GM18511 (cell line): Measurements from ENCODE around the gene LCE6A.
A peak's percentile ranks its signal among the peaks of the same experiment; 100 is the strongest.

Experiments used
- ATAC-seq: cut with Tn5 transposase; IDR thresholded peaks from one replicate; pipeline ENCODE4 v1.9.1; 2021; ENCODE audit warnings: mild to moderate bottlenecking, moderate library complexity; ENCODE audit not compliant: unreplicated experiment

Gene LCE6A

GRCh38 chr1:152871731-152872126, 29.1 kb downstream of the LCE6A start:
- ATAC-seq: no peak

- ATAC-seq: no peak
Observed at GRCh38 chr1:152873495-152873894, 30.8 kb downstream of the LCE6A start.

GRCh38 chr1:152876827-152877226, 34.2 kb downstream of the LCE6A start:
- ATAC-seq: no peak

GRCh38 chr1:152878042-152878441, 35.4 kb downstream of the LCE6A start, which contains the start of gene SMCP:
TSS of gene SMCP (plus strand) at chr1:152878322. CDS start at chr1:152884423, 6,101 bp downstream.
- no peak for ATAC-seq

GRCh38 chr1:152879559-152880198, 37.0 kb downstream of the LCE6A start:
- no peak for ATAC-seq

GRCh38 chr1:152880316-152880715, 37.7 kb downstream of the LCE6A start:
- no peak for ATAC-seq

GRCh38 chr1:152880907-152881306, 38.3 kb downstream of the LCE6A start:
- peak; percentile 63 for ATAC-seq

- ATAC-seq: no peak
Observed at GRCh38 chr1:152884085-152884484, 41.4 kb downstream of the LCE6A start.

GRCh38 chr1:152884506-152884905, 41.9 kb downstream of the LCE6A start:
- no peak for ATAC-seq

- no peak for ATAC-seq
Observed at GRCh38 chr1:152884966-152885624, 42.4 kb downstream of the LCE6A start.

- no peak for ATAC-seq
Observed at GRCh38 chr1:152886085-152886484, 43.4 kb downstream of the LCE6A start.

- no peak for ATAC-seq
Observed at GRCh38 chr1:152886758-152887409, 44.2 kb downstream of the LCE6A start.

- ATAC-seq: no peak
Observed at GRCh38 chr1:152888126-152888525, 45.5 kb downstream of the LCE6A start.
